Endothelial cell of umbilical vein (primary cell): ENCODE data around the gene ADARB2. TPM values are rescaled to one million over a fixed set of nuclear protein-coding genes. Genes with fewer than 3 reads are reported as not detected.

Experiments
- BruUV-seq: library from RNA; stranded (reverse); fragments of 400-500 nt; replicated peaks from 2 replicates; lab custom pipeline; 2021; lab: Mats Ljungman, UMichigan
- CTCF ChIA-PET: fragments of 300-600, 350-600 bp; sonication (Branson Sonifier 250); formaldehyde crosslinking; loops from one replicate; lab custom pipeline; 2021; ENCODE audit warnings: antibody characterized with exemption, inconsistent platforms; lab: Charles Lee
- POLR2A ChIA-PET: fragments of 300-600, 350-600 bp; sonication (Branson Sonifier 250); formaldehyde crosslinking; loops from one replicate; lab custom pipeline; 2021; ENCODE audit warnings: antibody characterized with exemption, inconsistent platforms; lab: Charles Lee
- DNase-seq: peaks from one replicate; pipeline ENCODE4 v3.0.0-alpha.2; 2011; ENCODE audit warnings: low read depth, low spot score
- FAIRE-seq: peaks from 2 replicates; lab custom pipeline; 2011; peaks lifted over from hg19 to GRCh38; lab: Jason Lieb, UNC
- H2AFZ ChIP-seq: 2 replicates; pipeline ENCODE4 v1.6.0; 2012; ENCODE audit warnings: low read depth, low read length, control low read depth, inconsistent platforms
- H3K27ac ChIP-seq: 2 replicates; pipeline ENCODE4 v1.5.1; 2011; ENCODE audit warnings: low read depth, mild to moderate bottlenecking, control low read depth, low read length, moderate library complexity; ENCODE audit not compliant: insufficient read depth
- H3K27me3 ChIP-seq, 2 experiments: 2 replicates each; pipeline versions ENCODE4 v1.6.0 to v1.6.1; 2011; ENCODE audit warnings: low read length in 2 of 2, mixed read lengths in 1 of 2; ENCODE audit not compliant: control insufficient read depth in 2 of 2, insufficient read depth in 2 of 2
- H3K36me3 ChIP-seq, 2 experiments: 2 replicates in 1 of 2; 3 replicates in 1 of 2; pipeline ENCODE4 v1.5.1; 2011; ENCODE audit warnings: low read length in 2 of 2, mild to moderate bottlenecking in 1 of 2, moderate library complexity in 1 of 2; ENCODE audit not compliant: control insufficient read depth in 2 of 2, insufficient read depth in 2 of 2; ENCODE audit errors: extremely low read depth in 1 of 2
- H3K4me1 ChIP-seq: 3 replicates; pipeline ENCODE4 v1.5.1; 2011; ENCODE audit warnings: mild to moderate bottlenecking, low read length; ENCODE audit not compliant: control insufficient read depth, insufficient read depth; ENCODE audit errors: extremely low read depth
- H3K4me2 ChIP-seq: 2 replicates; pipeline ENCODE4 v1.6.1; 2011; ENCODE audit warnings: low read length, control low read depth, mixed read lengths; ENCODE audit not compliant: insufficient read depth
- H3K4me3 ChIP-seq, 3 experiments: fragments of 200-600 bp in 1 of 3; sonication (generic), shearing (Covaris generic) in 1 of 3; replicated peaks in 1 of 3; 2 replicates each; pipeline ENCODE4 v1.5.1; 2011 to 2016; ENCODE audit warnings: control low read depth in 3 of 3, low read length in 3 of 3, mild to moderate bottlenecking in 2 of 3, inconsistent platforms in 1 of 3, low read depth in 1 of 3, moderate library complexity in 1 of 3; ENCODE audit not compliant: insufficient read depth in 1 of 3
- H3K79me2 ChIP-seq: 2 replicates; pipeline ENCODE4 v1.6.0; 2012; ENCODE audit warnings: low read length, inconsistent platforms; ENCODE audit not compliant: control insufficient read depth, insufficient read depth
- H3K9ac ChIP-seq: replicated peaks from 2 replicates; pipeline ENCODE3; 2011; ENCODE audit warnings: low read length, control low read depth; ENCODE audit not compliant: insufficient read depth; ENCODE audit errors: extremely low read depth
- H3K9me1 ChIP-seq: replicated peaks from 3 replicates; pipeline ENCODE4 v1.6.0; 2011; ENCODE audit warnings: mild to moderate bottlenecking, low read length; ENCODE audit not compliant: control insufficient read depth, insufficient read depth; ENCODE audit errors: extremely low read depth
- H3K9me3 ChIP-seq: replicated peaks from 2 replicates; pipeline ENCODE4 v1.5.1; 2012; ENCODE audit warnings: low read length, inconsistent platforms; ENCODE audit not compliant: control insufficient read depth, insufficient read depth
- H4K20me1 ChIP-seq: replicated peaks from 2 replicates; pipeline ENCODE3; 2011; ENCODE audit warnings: mild to moderate bottlenecking, low read length; ENCODE audit not compliant: control insufficient read depth, insufficient read depth; ENCODE audit errors: extremely low read depth
- EZH2 ChIP-seq: IDR thresholded peaks from 2 replicates; pipeline ENCODE4 v1.6.1; 2012; ENCODE audit warnings: borderline replicate concordance, low read depth, mild to moderate bottlenecking, moderate library complexity, low read length, inconsistent platforms; ENCODE audit not compliant: severe bottlenecking
- FOS ChIP-seq: IDR thresholded peaks from 2 replicates; pipeline ENCODE4 v1.6.1; 2011; ENCODE audit warnings: mild to moderate bottlenecking, low read length, moderate library complexity, borderline replicate concordance; ENCODE audit not compliant: insufficient read depth
- GATA2 ChIP-seq: IDR thresholded peaks from 2 replicates; pipeline ENCODE4 v1.7.0; 2011; ENCODE audit warnings: low read depth, mild to moderate bottlenecking, moderate library complexity, mixed read lengths, low read length; ENCODE audit not compliant: insufficient read length, insufficient read depth
- MYC ChIP-seq: IDR thresholded peaks from one replicate; pipeline ENCODE4 v1.6.1; 2011; ENCODE audit warnings: mild to moderate bottlenecking, low read depth, low read length
- POLR2A ChIP-seq: IDR thresholded peaks from 2 replicates; pipeline ENCODE4 v1.6.1; 2012; ENCODE audit warnings: low read depth, mild to moderate bottlenecking, control low read depth, low read length
- POLR2AphosphoS5 ChIP-seq: IDR thresholded peaks from 2 replicates; pipeline ENCODE4 v1.6.1; 2012; ENCODE audit warnings: low read depth, mild to moderate bottlenecking, control low read depth, low read length, moderate library complexity; ENCODE audit not compliant: insufficient read depth
- dilution Hi-C: fragments of 300-500 bp; cut with MboI; formaldehyde crosslinking; loops from one replicate; pipeline ENCODE4 v1.15.0; 2019; ENCODE audit warnings: low sequenced_read_pairs; ENCODE audit not compliant: extremely low pct_ligation_motif_present
- intact Hi-C: fragments of 100-400 bp; cut with micrococcal nuclease; formaldehyde crosslinking; loops from one replicate; pipeline ENCODE4 v1.10.0; 2022
- polyA plus RNA-seq, 4 experiments: library from polyadenylated mRNA; depleted of rRNA in 3 of 4; stranded (reverse) in 3 of 4; unstranded in 1 of 4; fragments of >200 nt; gene quantifications; 2 replicates each; pipeline versions ENCODE4 v1.2.1 to v1.2.3, GENCODE V29; 2011 to 2012; ENCODE audit warnings: missing spikeins in 1 of 4
- total RNA-seq: library from RNA; stranded (reverse); gene quantifications from 2 replicates; pipeline ENCODE4 v1.2.3, GENCODE V29; 2021
- TF ChIP-seq, protein P1 (sequence below): IDR thresholded peaks from 2 replicates; pipeline ENCODE4 v1.6.1; 2011; ENCODE audit not compliant: insufficient read depth, insufficient read length
- TF ChIP-seq, protein P2 (sequence below), 2 donors: IDR thresholded peaks; 1 replicate in 1 of 2; 2 replicates in 1 of 2; pipeline ENCODE4 v1.5.1; 2011; ENCODE audit warnings: low read length in 2 of 2, mild to moderate bottlenecking in 2 of 2, moderate library complexity in 2 of 2, control low read depth in 1 of 2, inconsistent platforms in 1 of 2, low read depth in 1 of 2; ENCODE audit not compliant: insufficient read depth in 1 of 2; ENCODE audit errors: extremely low read depth in 1 of 2

ADARB2 gene
- total and polyA plus RNA-seq, 2 donors (not counting 3 experiments of a cell fraction or from before 2014, with no cell fraction given) = not detected

DNA sequence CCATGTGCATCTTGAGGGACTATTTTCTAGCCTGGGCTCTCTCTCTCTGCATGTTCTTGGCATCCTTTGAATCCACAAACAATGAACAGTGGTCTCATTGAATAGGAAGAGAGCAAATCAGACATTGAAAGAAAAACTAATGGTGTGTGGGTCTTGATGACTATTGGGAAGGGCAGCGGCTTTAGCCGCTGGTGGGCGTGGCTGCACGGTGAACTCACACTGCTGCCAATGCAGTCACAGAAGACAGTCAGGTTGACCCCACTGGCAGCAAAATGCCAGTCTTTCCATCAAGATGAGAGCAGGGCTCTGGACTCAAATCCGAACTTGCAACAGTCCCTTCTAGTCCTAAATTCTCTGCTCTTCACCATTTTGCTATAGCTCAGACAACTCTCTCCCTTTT, 91.0 kb downstream of the ADARB2 start:
- TF ChIP-seq FOS (no peak), POLR2A (no peak), MYC (no peak), POLR2AphosphoS5 (no peak)
- TF ChIP-seq, protein P1, sequence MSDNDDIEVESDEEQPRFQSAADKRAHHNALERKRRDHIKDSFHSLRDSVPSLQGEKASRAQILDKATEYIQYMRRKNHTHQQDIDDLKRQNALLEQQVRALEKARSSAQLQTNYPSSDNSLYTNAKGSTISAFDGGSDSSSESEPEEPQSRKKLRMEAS = no peak
- TF ChIP-seq, protein P2, sequence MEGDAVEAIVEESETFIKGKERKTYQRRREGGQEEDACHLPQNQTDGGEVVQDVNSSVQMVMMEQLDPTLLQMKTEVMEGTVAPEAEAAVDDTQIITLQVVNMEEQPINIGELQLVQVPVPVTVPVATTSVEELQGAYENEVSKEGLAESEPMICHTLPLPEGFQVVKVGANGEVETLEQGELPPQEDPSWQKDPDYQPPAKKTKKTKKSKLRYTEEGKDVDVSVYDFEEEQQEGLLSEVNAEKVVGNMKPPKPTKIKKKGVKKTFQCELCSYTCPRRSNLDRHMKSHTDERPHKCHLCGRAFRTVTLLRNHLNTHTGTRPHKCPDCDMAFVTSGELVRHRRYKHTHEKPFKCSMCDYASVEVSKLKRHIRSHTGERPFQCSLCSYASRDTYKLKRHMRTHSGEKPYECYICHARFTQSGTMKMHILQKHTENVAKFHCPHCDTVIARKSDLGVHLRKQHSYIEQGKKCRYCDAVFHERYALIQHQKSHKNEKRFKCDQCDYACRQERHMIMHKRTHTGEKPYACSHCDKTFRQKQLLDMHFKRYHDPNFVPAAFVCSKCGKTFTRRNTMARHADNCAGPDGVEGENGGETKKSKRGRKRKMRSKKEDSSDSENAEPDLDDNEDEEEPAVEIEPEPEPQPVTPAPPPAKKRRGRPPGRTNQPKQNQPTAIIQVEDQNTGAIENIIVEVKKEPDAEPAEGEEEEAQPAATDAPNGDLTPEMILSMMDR (IDR thresholded peaks at IDR 0.05; ENCODE audit: extremely low read depth in 1 of 2, insufficient read depth in 1 of 2, low read depth in 1 of 2, low read length in 2 of 2) = no peak
- dilution Hi-C loops = no loop called here
- H3K27ac ChIP-seq = no peak overlapping the region
- no peak for FAIRE-seq
- H3K9ac ChIP-seq = no peak overlapping the region
- H4K20me1 ChIP-seq = no peaks in the 10 kb centered on the region
- H3K4me1 ChIP-seq = no peaks in the 10 kb centered on the region
- no peak overlapping the region for H2AFZ ChIP-seq
- H3K9me3 ChIP-seq = peaks cover 16% of the 10 kb centered on the region
- no peak overlapping the region for H3K4me3 ChIP-seq
- BruUV-seq = no TSS peak
- ChIA-PET CTCF (no interaction called here), POLR2A (no interaction called here)
- no peaks in the 10 kb centered on the region for H3K27me3 ChIP-seq
- DNase-seq = no peak
- H3K36me3 ChIP-seq = no peaks in the 10 kb centered on the region
- intact Hi-C loops = no loop called here
- H3K79me2 ChIP-seq = no peaks in the 10 kb centered on the region
- no peak overlapping the region for H3K4me2 ChIP-seq
- no peaks in the 10 kb centered on the region for H3K9me1 ChIP-seq

DNA sequence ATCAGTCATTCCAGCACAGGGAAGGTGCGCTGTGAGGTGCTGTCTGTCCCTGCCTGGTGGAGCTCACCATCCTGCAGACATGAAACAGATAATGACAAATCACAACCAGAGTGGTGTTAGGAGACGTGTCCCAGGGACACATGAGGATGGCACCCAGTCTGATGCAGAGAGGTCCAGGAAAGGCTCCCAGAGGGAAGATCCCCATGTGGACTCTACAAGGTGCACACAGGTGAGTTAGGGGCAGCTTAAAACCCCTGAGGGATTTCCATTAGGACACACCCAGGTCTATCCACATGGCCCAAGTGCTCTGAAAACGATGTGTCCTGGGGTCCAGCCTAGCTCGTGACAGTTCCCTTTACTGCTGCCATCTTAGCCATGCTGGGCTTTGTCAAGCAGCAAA, 91.4 kb downstream of the ADARB2 start:
- FAIRE-seq (no peak), DNase-seq (no peak)
- intact Hi-C loops (no loop called here), dilution Hi-C loops (no loop called here)
- TF ChIP-seq GATA2 (no peak), EZH2 (no peak), MYC (no peak), POLR2A (no peak), FOS (no peak)
- TF ChIP-seq, protein P2 (IDR thresholded peaks at IDR 0.05; ENCODE audit: extremely low read depth in 1 of 2, insufficient read depth in 1 of 2, low read depth in 1 of 2, low read length in 2 of 2) = no peak
- no peak overlapping the region for H3K4me2 ChIP-seq
- H2AFZ ChIP-seq = no peak overlapping the region
- H3K4me1 ChIP-seq = no peaks in the 10 kb centered on the region
- CTCF ChIA-PET = no interaction called here
- H3K9me3 ChIP-seq = peaks cover 12% of the 10 kb centered on the region
- POLR2A ChIA-PET = no interaction called here
- no peak overlapping the region for H3K4me3 ChIP-seq
- BruUV-seq = no TSS peak
- H3K9ac ChIP-seq = no peak overlapping the region
- H3K79me2 ChIP-seq = no peaks in the 10 kb centered on the region
- no peak overlapping the region for H3K27ac ChIP-seq
- no peaks in the 10 kb centered on the region for H3K36me3 ChIP-seq
- no peaks in the 10 kb centered on the region for H4K20me1 ChIP-seq
- H3K27me3 ChIP-seq = no peaks in the 10 kb centered on the region
- no peaks in the 10 kb centered on the region for H3K9me1 ChIP-seq
